Tibial artery (tissue), 4 donors: ENCODE measurements around the gene DNAJA1.
"Not testable (repeated sequence)": the region's sequence is repeated elsewhere in the genome, so short reads cannot be mapped to it uniquely, and the experiment has no call there.

Source experiments
- DNase-seq, 2 donors: peaks; one replicate each; pipeline ENCODE4 v3.0.0-alpha.2; 2019
- H3K27ac ChIP-seq, 2 donors: fragments of 200-600 bp; sonication (generic) in 1 of 2; 1 replicate in 1 of 2; 2 replicates in 1 of 2; pipeline ENCODE4 v1.5.1; 2018 to 2019; ENCODE audit warnings: mild to moderate bottlenecking in 1 of 2
- H3K27me3 ChIP-seq, 2 donors: fragments of 200-600 bp; sonication (generic) in 1 of 2; one replicate each; pipeline versions ENCODE4 v1.5.1 to v1.6.0; 2016 to 2019
- H3K36me3 ChIP-seq, 3 donors: fragments of 200-600 bp; sonication (generic) in 2 of 3; one replicate each; pipeline ENCODE4 v1.5.1; 2016 to 2019; ENCODE audit warnings: mild to moderate bottlenecking in 2 of 3
- H3K4me1 ChIP-seq, 4 donors: fragments of 200-600 bp; sonication (generic) in 2 of 4; 1 replicate in 3 of 4; 2 replicates in 1 of 4; pipeline ENCODE4 v1.5.1; 2016 to 2019
- H3K4me3 ChIP-seq, 2 donors: fragments of 200-600 bp; sonication (generic) in 1 of 2; 1 replicate in 1 of 2; 2 replicates in 1 of 2; pipeline ENCODE4 v1.5.1; 2018 to 2019; ENCODE audit warnings: mild to moderate bottlenecking in 2 of 2
- H3K9me3 ChIP-seq, 3 donors: fragments of 200-600 bp; sonication (generic) in 1 of 3; one replicate each; pipeline ENCODE4 v1.5.1; 2016 to 2019
- CTCF ChIP-seq, 2 experiments: fragments of 200-600 bp in 1 of 2; fragments of 450-650 bp in 1 of 2; IDR thresholded peaks; one replicate each; pipeline ENCODE4 v1.5.1; 2017 to 2019; ENCODE audit warnings: antibody characterized with exemption in 2 of 2, mild to moderate bottlenecking in 1 of 2, moderate library complexity in 1 of 2
- intact Hi-C: fragments of 100-400 bp; cut with DNase I; formaldehyde crosslinking; loops from one replicate; pipeline ENCODE4 v1.15.0; 2023; ENCODE audit warnings: low total_unique reads

Gene DNAJA1

GRCh38 chr9:33076046-33077004 is 51.3 kb downstream of the DNAJA1 start, which contains the start of gene SMU1:
SMU1 (minus strand) TSS chr9:33076674; CDS start chr9:33076608, 66 bp downstream.
- intact Hi-C loops, result no loop called here
- no peaks in the 10 kb centered on the region for H3K9me3 ChIP-seq
- peaks cover 5 to 31% (median 21%) of the 10 kb centered on the region in 3 donors for H3K36me3 ChIP-seq
- DNase-seq, result peak; percentile 97 to 98
- peak within 1 kb of the TSS; percentile 69 to 79 for H3K4me3 ChIP-seq
- H3K27me3 ChIP-seq, result no peaks in the 10 kb centered on the region
- peak within 1 kb of the TSS; percentile 90 to 92 for H3K27ac ChIP-seq
- no peak for TF ChIP-seq CTCF (IDR thresholded peaks at IDR 0.05)
- H3K4me1 ChIP-seq, result peaks cover 0 to 27% (median 11%) of the 10 kb centered on the region in 4 donors

- intact Hi-C loops, result loop anchor here (5.0 kb wide), 1 partner anchor 87 kb away; the partner anchor contains the start of gene B4GALT1
- Histone ChIP-seq H3K27me3 (no peaks in the 10 kb centered on the region), H3K9me3 (no peaks in the 10 kb centered on the region), H3K27ac (peak overlapping the region in 1 of 2 donors; percentile 47), H3K4me3 (no peak overlapping the region), H3K36me3 (no peaks in the 10 kb centered on the region), H3K4me1 (peaks cover 0 to 39% (median 26%) of the 10 kb centered on the region in 4 donors)
- no peak for DNase-seq
- TF ChIP-seq CTCF (IDR thresholded peaks at IDR 0.05), result no peak
These were observed 55.5 kb downstream of the DNAJA1 start for GRCh38 chr9:33080534-33080933.

- Histone ChIP-seq H3K9me3 (no peaks in the 10 kb centered on the region), H3K27me3 (no peaks in the 10 kb centered on the region), H3K36me3 (no peaks in the 10 kb centered on the region), H3K27ac (peak overlapping the region; percentile 47 to 52), H3K4me1 (peaks cover 0 to 35% (median 24%) of the 10 kb centered on the region in 4 donors), H3K4me3 (no peak overlapping the region)
- DNase-seq, result peak in 1 of 2 donors; percentile 69
- intact Hi-C loops, result loop anchor here (5.0 kb wide), 1 partner anchor 86 kb away; the partner anchor contains the start of gene B4GALT1
- TF ChIP-seq CTCF (IDR thresholded peaks at IDR 0.05), result peak; percentile 63 to 91
These were observed 56.2 kb downstream of the DNAJA1 start for GRCh38 chr9:33081128-33081851.

- intact Hi-C loops, result loop anchor here (2.0 to 5.0 kb wide), 2 partner anchors 85 to 145 kb away; partner anchors contain the start of gene B4GALT1
- H3K27me3 ChIP-seq, result no peaks in the 10 kb centered on the region
- TF ChIP-seq CTCF (IDR thresholded peaks at IDR 0.05), result no peak
- no peak for DNase-seq
- no peak overlapping the region for H3K4me3 ChIP-seq
- H3K36me3 ChIP-seq, result no peaks in the 10 kb centered on the region
- peak overlapping the region; percentile 6 to 37 for H3K27ac ChIP-seq
- no peaks in the 10 kb centered on the region for H3K9me3 ChIP-seq
- peaks cover 0 to 33% (median 24%) of the 10 kb centered on the region in 4 donors for H3K4me1 ChIP-seq
These were observed 57.1 kb downstream of the DNAJA1 start for GRCh38 chr9:33082128-33082527.

- intact Hi-C loops, result loop anchor here (2.0 to 5.0 kb wide), 2 partner anchors 85 to 144 kb away; partner anchors contain the start of gene B4GALT1
- no peaks in the 10 kb centered on the region for H3K27me3 ChIP-seq
- peak; percentile 41 to 76 for DNase-seq
- H3K9me3 ChIP-seq, result no peaks in the 10 kb centered on the region
- no peak overlapping the region for H3K4me3 ChIP-seq
- TF ChIP-seq CTCF (IDR thresholded peaks at IDR 0.05), result no peak
- no peaks in the 10 kb centered on the region for H3K36me3 ChIP-seq
- peak overlapping the region; percentile 6 to 37 for H3K27ac ChIP-seq
- H3K4me1 ChIP-seq, result peaks cover 0 to 31% (median 24%) of the 10 kb centered on the region in 4 donors
These were observed 57.7 kb downstream of the DNAJA1 start for GRCh38 chr9:33082538-33083326.

GRCh38 chr9:33085672-33086071 is 60.6 kb downstream of the DNAJA1 start:
- DNase-seq, H3K27me3 ChIP-seq, H3K27ac ChIP-seq, H3K36me3 ChIP-seq, H3K9me3 ChIP-seq, intact Hi-C loops, H3K4me3 ChIP-seq: not testable (repeated sequence)
- H3K4me1 ChIP-seq, result peaks cover 0 to 29% (median 24%) of the 10 kb centered on the region in 4 donors
